Transverse colon (tissue), 3 donors: ENCODE results near the gene MC1R.

Source experiments
- CTCF ChIP-seq, 5 experiments: fragments of 200-600 bp in 3 of 5; fragments of 450-650 bp in 2 of 5; sonication (generic) in 3 of 5; IDR thresholded peaks; 1 replicate in 2 of 5; 2 replicates in 3 of 5; pipeline ENCODE4 v1.5.1; 2016 to 2017; ENCODE audit warnings: antibody characterized with exemption in 5 of 5, inconsistent platforms in 3 of 5, mild to moderate bottlenecking in 2 of 5, moderate library complexity in 1 of 5
- EP300 ChIP-seq: sonication (generic); formaldehyde crosslinking; IDR thresholded peaks from one replicate; pipeline ENCODE4 v1.6.1; 2017; ENCODE audit warnings: antibody characterized with exemption, low read depth
- POLR2A ChIP-seq: fragments of 450-650 bp; IDR thresholded peaks from one replicate; pipeline ENCODE4 v1.6.1; 2016; ENCODE audit warnings: antibody characterized with exemption, mild to moderate bottlenecking, moderate library complexity

- no peak for TF ChIP-seq CTCF (IDR thresholded peaks at IDR 0.05)
- no peak for TF ChIP-seq EP300
- no peak for TF ChIP-seq POLR2A
Measured at GRCh38 chr16:89957216-89957785, 38.6 kb downstream of the MC1R start.
